HG03196 (cell line): ENCODE data around the gene ESR1.
"Not testable (repeated sequence)": the region's sequence is repeated elsewhere in the genome, so short reads cannot be mapped to it uniquely, and the experiment has no call there.

ENCODE experiments used
- ATAC-seq: cut with Tn5 transposase; IDR thresholded peaks from one replicate; pipeline ENCODE4 v1.9.1; 2021; ENCODE audit not compliant: unreplicated experiment

ESR1 gene

GRCh38 chr6:151885234-151885633 is 77.8 kb downstream of the ESR1 start:
- no peak for ATAC-seq

GRCh38 chr6:151891524-151891923 is 84.0 kb downstream of the ESR1 start:
- no peak for ATAC-seq

GRCh38 chr6:151894426-151894825 is 86.9 kb downstream of the ESR1 start:
- ATAC-seq = not testable (repeated sequence)

GRCh38 chr6:151899221-151899620 is 91.7 kb downstream of the ESR1 start:
- not testable (repeated sequence) for ATAC-seq

GRCh38 chr6:151899796-151900195 is 92.3 kb downstream of the ESR1 start:
- ATAC-seq = not testable (repeated sequence)

- no peak for ATAC-seq
These were observed 92.8 kb downstream of the ESR1 start for GRCh38 chr6:151900256-151900655.

- no peak for ATAC-seq
These were observed 93.5 kb downstream of the ESR1 start for GRCh38 chr6:151901009-151901411.

GRCh38 chr6:151904631-151905030 is 97.1 kb downstream of the ESR1 start:
- ATAC-seq = no peak

- ATAC-seq = no peak
These were observed 97.6 kb downstream of the ESR1 start for GRCh38 chr6:151905072-151905471.

GRCh38 chr6:151905854-151906253 is 98.4 kb downstream of the ESR1 start:
- no peak for ATAC-seq

GRCh38 chr6:151911401-151911800 is 103.9 kb downstream of the ESR1 start:
- no peak for ATAC-seq

GRCh38 chr6:151914484-151914883 is 107.0 kb downstream of the ESR1 start:
- no peak for ATAC-seq

GRCh38 chr6:151916075-151916474 is 108.6 kb downstream of the ESR1 start:
- ATAC-seq = no peak

- no peak for ATAC-seq
These were observed 109.2 kb downstream of the ESR1 start for GRCh38 chr6:151916680-151917164.

GRCh38 chr6:151917531-151918329 is 110.2 kb downstream of the ESR1 start:
- no peak for ATAC-seq

- no peak for ATAC-seq
These were observed 132.8 kb downstream of the ESR1 start for GRCh38 chr6:151940307-151940706.

GRCh38 chr6:151948002-151948743 is 140.7 kb downstream of the ESR1 start:
- no peak for ATAC-seq

- ATAC-seq = no peak
These were observed 150.8 kb downstream of the ESR1 start for GRCh38 chr6:151958332-151958731.

GRCh38 chr6:151959086-151959485 is 151.6 kb downstream of the ESR1 start:
- no peak for ATAC-seq

- ATAC-seq = no peak
These were observed 154.3 kb downstream of the ESR1 start for GRCh38 chr6:151961809-151962208.

- ATAC-seq = no peak
These were observed 154.9 kb downstream of the ESR1 start for GRCh38 chr6:151962246-151962846.

- ATAC-seq = no peak
These were observed 155.5 kb downstream of the ESR1 start for GRCh38 chr6:151963001-151963400.
